Type B pancreatic cell (in vitro differentiated cells): ENCODE measurements around the gene SFRP5. TPM values are rescaled to one million over a fixed set of nuclear protein-coding genes. Genes with fewer than 3 reads are reported as not detected.

Experiments
- DNase-seq: peaks from one replicate; pipeline ENCODE4 v3.0.0; 2021; ENCODE audit warnings: mixed read lengths; ENCODE audit not compliant: unreplicated experiment; ENCODE audit errors: extremely low spot score
- H3K27ac Mint-ChIP-seq: 2 replicates; pipeline ENCODE4 v1.8.0; 2021; ENCODE audit warnings: mild to moderate bottlenecking, mixed read lengths
- H3K27me3 Mint-ChIP-seq: 2 replicates; pipeline ENCODE4 v1.8.0; 2021; ENCODE audit warnings: mixed read lengths
- H3K36me3 Mint-ChIP-seq: 2 replicates; pipeline ENCODE4 v1.8.0; 2021; ENCODE audit warnings: mixed read lengths
- H3K4me1 Mint-ChIP-seq: one replicate; pipeline ENCODE4 v1.8.0; 2021; ENCODE audit warnings: mixed read lengths; ENCODE audit not compliant: unreplicated experiment
- H3K4me3 Mint-ChIP-seq: 2 replicates; pipeline ENCODE4 v1.8.0; 2021; ENCODE audit warnings: mild to moderate bottlenecking, mixed read lengths
- H3K9me3 Mint-ChIP-seq: 2 replicates; pipeline ENCODE4 v1.8.0; 2021; ENCODE audit warnings: mixed read lengths
- total RNA-seq: library from RNA; stranded (reverse); gene quantifications from 2 replicates; pipeline ENCODE4 v1.2.1, GENCODE V29; 2021; ENCODE audit warnings: low replicate concordance
- TF ChIP-seq, protein P1 (sequence below): fragments of 200-600 bp; sonication (generic); conservative IDR thresholded peaks from 2 replicates; pipeline ENCODE4 v1.5.0; 2021; ENCODE audit warnings: antibody characterized with exemption, mild to moderate bottlenecking

Gene SFRP5
- total RNA-seq, 1 donor from 2014 or later = 5.7 TPM

GRCh38 chr10:97795886-97796285 lies 24.1 kb upstream of the SFRP5 start:
- TF ChIP-seq, protein P1, sequence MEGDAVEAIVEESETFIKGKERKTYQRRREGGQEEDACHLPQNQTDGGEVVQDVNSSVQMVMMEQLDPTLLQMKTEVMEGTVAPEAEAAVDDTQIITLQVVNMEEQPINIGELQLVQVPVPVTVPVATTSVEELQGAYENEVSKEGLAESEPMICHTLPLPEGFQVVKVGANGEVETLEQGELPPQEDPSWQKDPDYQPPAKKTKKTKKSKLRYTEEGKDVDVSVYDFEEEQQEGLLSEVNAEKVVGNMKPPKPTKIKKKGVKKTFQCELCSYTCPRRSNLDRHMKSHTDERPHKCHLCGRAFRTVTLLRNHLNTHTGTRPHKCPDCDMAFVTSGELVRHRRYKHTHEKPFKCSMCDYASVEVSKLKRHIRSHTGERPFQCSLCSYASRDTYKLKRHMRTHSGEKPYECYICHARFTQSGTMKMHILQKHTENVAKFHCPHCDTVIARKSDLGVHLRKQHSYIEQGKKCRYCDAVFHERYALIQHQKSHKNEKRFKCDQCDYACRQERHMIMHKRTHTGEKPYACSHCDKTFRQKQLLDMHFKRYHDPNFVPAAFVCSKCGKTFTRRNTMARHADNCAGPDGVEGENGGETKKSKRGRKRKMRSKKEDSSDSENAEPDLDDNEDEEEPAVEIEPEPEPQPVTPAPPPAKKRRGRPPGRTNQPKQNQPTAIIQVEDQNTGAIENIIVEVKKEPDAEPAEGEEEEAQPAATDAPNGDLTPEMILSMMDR = no peak
- H3K4me3 Mint-ChIP-seq = no peak overlapping the region
- no peak for DNase-seq
- H3K9me3 Mint-ChIP-seq = peaks cover 3% of the 10 kb centered on the region
- H3K36me3 Mint-ChIP-seq = no peaks in the 10 kb centered on the region
- H3K27ac Mint-ChIP-seq = no peak overlapping the region
- no peaks in the 10 kb centered on the region for H3K4me1 Mint-ChIP-seq
- peaks cover 32% of the 10 kb centered on the region for H3K27me3 Mint-ChIP-seq

GRCh38 chr10:97791824-97792721 lies 20.3 kb upstream of the SFRP5 start:
- DNase-seq = no peak
- Mint-ChIP-seq H3K4me3 (no peak overlapping the region), H3K9me3 (no peaks in the 10 kb centered on the region), H3K27me3 (peaks cover 38% of the 10 kb centered on the region), H3K4me1 (peaks cover 4% of the 10 kb centered on the region), H3K36me3 (no peaks in the 10 kb centered on the region), H3K27ac (no peak overlapping the region)
- TF ChIP-seq, protein P1 = peak; percentile 90

- H3K36me3 Mint-ChIP-seq = no peaks in the 10 kb centered on the region
- peaks cover 4% of the 10 kb centered on the region for H3K4me1 Mint-ChIP-seq
- H3K27ac Mint-ChIP-seq = peak overlapping the region; percentile 25
- DNase-seq = no peak
- H3K9me3 Mint-ChIP-seq = no peaks in the 10 kb centered on the region
- H3K4me3 Mint-ChIP-seq = no peak overlapping the region
- peaks cover 42% of the 10 kb centered on the region for H3K27me3 Mint-ChIP-seq
- TF ChIP-seq, protein P1 = no peak
Observed at GRCh38 chr10:97789770-97790397, 18.1 kb upstream of the SFRP5 start.

DNA sequence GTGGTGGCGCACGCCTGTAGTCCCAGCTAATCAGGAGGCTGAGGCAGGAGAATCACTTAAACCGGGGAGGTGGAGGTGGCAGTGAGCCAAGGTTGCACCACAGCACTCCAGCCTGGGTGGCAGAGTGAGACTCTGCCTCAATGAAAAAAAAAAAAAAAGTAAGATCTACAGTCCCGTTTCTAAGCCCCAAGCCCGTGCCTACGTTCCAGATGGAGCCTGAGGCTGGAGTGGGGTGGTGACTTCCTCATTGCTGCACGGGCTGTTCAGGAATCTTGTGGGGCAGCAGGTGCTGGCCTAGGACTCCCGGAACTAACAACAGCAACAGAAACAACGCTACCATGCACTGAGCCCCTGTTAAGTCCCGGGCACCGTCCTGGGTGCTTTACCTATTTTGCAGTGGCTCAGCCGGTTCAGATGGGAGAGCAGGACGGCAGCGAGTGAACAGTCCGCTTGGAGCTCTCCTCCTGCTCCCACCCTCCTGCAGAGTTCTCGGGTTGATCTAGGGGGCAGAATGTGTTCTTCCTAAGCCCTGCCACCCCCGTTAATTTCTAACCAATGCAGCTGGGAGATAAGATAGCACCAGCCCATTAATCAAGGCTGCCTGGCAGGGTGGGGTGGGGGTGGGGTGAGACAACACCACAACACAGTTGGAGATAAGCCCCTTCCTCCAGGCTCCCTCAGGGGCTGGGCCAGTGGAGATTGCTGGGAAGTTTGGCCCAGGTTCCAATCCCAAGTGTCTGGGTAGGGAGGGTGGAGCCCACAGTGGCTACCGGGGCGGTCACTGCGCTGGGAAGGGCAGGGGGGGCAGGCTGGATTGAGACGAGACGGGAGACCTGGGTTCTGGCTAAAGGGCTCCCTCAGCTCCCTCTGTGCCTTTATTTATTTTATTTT lies 17.0 kb upstream of the SFRP5 start:
- TF ChIP-seq, protein P1 = no peak
- H3K27ac Mint-ChIP-seq = peak overlapping the region; percentile 77
- DNase-seq = no peak
- H3K27me3 Mint-ChIP-seq = peaks cover 40% of the 10 kb centered on the region
- H3K36me3 Mint-ChIP-seq = no peaks in the 10 kb centered on the region
- H3K9me3 Mint-ChIP-seq = no peaks in the 10 kb centered on the region
- H3K4me1 Mint-ChIP-seq = peaks cover 4% of the 10 kb centered on the region
- H3K4me3 Mint-ChIP-seq = peak overlapping the region; percentile 77

DNA sequence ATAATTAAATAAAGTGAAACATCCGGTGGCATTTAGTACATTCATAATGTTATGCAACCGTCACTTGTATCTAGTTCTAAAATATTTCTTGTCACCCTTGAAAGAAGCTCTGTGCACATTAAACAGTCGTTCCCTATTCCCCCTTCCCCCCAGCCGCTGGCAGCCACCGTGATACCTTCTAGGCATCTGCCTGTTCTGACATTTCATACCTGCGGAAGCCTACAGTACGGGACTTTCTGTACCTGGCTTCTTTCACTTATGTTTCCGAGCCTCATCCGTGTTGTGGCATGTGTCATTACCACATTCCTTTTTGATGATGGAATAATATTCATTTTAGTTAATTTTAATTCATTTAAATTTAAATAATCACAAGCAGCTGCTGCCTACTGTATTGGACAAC lies 13.9 kb upstream of the SFRP5 start:
- Mint-ChIP-seq H3K4me1 (peaks cover 9% of the 10 kb centered on the region), H3K36me3 (no peaks in the 10 kb centered on the region)

More for the DNA sequence above, 13.9 kb upstream of the SFRP5 start:
- H3K27me3 Mint-ChIP-seq = peaks cover 35% of the 10 kb centered on the region
- no peak overlapping the region for H3K27ac Mint-ChIP-seq
- H3K9me3 Mint-ChIP-seq = no peaks in the 10 kb centered on the region
- DNase-seq = no peak
- H3K4me3 Mint-ChIP-seq = no peak overlapping the region
- TF ChIP-seq, protein P1 = no peak
